Stomach smooth muscle (tissue), 2 donors: Measurements from ENCODE around the gene TLE4.

ENCODE experiments used
- H3K27ac ChIP-seq: one replicate; pipeline ENCODE4 v1.7.0; 2013; ENCODE audit warnings: mild to moderate bottlenecking, low read length, inconsistent platforms
- H3K27me3 ChIP-seq, 2 donors: one replicate each; pipeline ENCODE4 v1.7.0; 2013; ENCODE audit warnings: low read length in 2 of 2; ENCODE audit not compliant: insufficient read depth in 2 of 2, control insufficient read depth in 1 of 2
- H3K36me3 ChIP-seq, 2 donors: one replicate each; pipeline ENCODE4 v1.7.0; 2013; ENCODE audit warnings: low read length in 2 of 2; ENCODE audit not compliant: control insufficient read depth in 2 of 2, insufficient read depth in 2 of 2
- H3K4me1 ChIP-seq: one replicate; pipeline ENCODE4 v1.7.0; 2013; ENCODE audit warnings: low read length; ENCODE audit not compliant: control insufficient read depth, insufficient read depth
- H3K4me3 ChIP-seq, 2 donors: one replicate each; pipeline ENCODE4 v1.7.0; 2013; ENCODE audit warnings: low read length in 2 of 2
- H3K9ac ChIP-seq, 2 donors: one replicate each; pipeline ENCODE4 v1.7.0; 2013; ENCODE audit warnings: low read length in 2 of 2, mild to moderate bottlenecking in 1 of 2
- H3K9me3 ChIP-seq, 2 donors: one replicate each; pipeline ENCODE4 v1.7.0; 2013; ENCODE audit warnings: low read length in 2 of 2; ENCODE audit not compliant: control insufficient read depth in 2 of 2
- donor health status: healthy.
- donor health status: Pancreatic carcinoma.

TLE4 gene

DNA sequence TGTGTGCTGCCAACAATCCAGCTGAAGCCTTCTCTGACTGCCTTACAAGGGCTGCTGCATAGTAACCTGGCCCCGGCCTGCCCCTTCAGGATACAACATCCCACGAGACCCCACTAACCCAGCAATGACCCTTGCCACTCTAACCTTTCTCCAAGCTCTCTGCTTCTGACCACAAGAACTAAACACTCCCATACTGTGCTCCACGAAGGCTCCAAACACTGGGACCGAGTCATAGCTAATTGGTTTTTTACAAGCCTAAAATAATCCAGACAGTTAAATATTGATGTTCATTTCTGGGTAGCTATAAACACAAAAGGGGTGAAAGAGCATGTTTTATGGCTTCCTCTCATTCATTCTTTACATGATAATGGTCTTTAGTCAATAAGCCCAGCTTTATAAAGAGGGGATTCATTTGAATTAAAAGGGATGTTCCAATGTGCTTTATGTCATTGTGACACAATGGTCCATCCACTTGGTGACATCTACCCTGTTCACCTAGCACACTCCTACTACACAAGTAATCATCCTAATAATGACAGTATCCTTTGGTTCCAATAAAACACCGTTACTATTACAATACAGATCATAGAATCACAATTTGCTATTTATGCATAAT, 16.2 kb upstream of the TLE4 start:
- Histone ChIP-seq H3K36me3 (no peaks in the 10 kb centered on the region), H3K9me3 (no peaks in the 10 kb centered on the region), H3K27me3 (no peaks in the 10 kb centered on the region), H3K4me1 (no peaks in the 10 kb centered on the region), H3K27ac (no peak overlapping the region), H3K4me3 (no peak overlapping the region), H3K9ac (no peak overlapping the region)

DNA sequence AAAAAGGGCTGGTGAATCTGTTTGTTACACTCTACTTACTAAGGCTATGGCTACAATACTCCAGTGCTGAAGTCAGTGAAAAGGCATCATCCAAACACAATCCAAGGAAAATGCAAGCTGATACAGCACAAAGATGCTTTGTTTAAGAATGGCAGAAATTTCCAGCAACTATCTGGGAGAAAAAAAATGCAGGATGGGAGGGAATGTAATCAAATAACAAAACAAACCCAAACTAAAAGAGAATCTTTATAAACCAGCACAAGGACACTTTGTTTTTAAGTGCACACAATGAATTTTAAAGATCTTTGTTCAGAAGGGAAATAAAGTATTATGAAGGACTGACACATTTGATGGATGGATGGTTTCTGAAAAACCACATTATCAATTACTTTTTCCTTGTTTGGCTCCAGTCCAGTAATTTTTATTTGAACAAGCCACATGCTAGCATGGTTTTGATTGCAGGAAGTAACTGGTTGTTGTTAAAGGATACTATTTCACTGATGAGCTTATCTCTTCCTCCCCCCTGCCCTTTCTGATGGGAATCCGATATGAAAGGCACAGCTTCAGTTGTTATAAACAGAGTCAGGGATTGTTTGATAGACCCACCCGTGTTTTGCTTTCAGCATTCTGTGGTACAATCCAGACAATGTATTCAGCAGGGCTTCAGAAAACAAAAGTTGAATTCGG, 12.1 kb upstream of the TLE4 start:
- no peak overlapping the region for H3K4me3 ChIP-seq
- no peak overlapping the region for H3K9ac ChIP-seq
- H3K27me3 ChIP-seq: no peaks in the 10 kb centered on the region
- no peaks in the 10 kb centered on the region for H3K9me3 ChIP-seq
- no peaks in the 10 kb centered on the region for H3K36me3 ChIP-seq
- H3K27ac ChIP-seq: no peak overlapping the region
- no peaks in the 10 kb centered on the region for H3K4me1 ChIP-seq

DNA sequence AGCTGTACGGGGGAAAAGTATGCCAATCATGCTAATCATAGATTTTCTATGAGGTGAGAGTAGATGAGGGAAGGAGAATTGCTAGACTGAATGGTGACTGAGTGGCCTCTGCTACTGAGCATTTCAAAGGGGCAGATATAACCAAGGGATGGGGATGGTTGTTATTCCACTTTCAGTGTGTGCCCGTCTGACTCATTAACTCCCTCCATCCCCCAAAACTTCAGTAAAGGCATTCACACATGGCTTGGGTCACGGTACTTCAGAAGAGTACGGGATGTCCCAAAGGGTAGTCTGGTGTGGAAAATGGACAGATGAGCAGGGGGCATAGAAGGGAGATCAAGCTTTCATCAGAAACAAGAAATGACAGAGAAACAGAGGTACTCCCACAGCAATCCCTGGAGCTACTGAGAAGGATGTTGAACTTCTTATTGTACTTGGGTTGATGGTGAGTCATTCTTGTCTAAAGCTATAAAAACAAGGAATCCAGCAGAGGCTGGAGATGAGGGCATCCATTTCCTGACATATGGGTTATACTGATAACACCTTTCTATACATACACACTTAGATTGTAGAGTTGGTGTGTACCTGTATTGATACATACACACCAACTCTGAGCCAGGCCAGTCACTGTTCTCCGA, 8.9 kb upstream of the TLE4 start:
- Histone ChIP-seq H3K9ac (no peak overlapping the region), H3K27ac (no peak overlapping the region), H3K4me3 (no peak overlapping the region), H3K27me3 (no peaks in the 10 kb centered on the region), H3K9me3 (no peaks in the 10 kb centered on the region), H3K36me3 (no peaks in the 10 kb centered on the region), H3K4me1 (no peaks in the 10 kb centered on the region)

DNA sequence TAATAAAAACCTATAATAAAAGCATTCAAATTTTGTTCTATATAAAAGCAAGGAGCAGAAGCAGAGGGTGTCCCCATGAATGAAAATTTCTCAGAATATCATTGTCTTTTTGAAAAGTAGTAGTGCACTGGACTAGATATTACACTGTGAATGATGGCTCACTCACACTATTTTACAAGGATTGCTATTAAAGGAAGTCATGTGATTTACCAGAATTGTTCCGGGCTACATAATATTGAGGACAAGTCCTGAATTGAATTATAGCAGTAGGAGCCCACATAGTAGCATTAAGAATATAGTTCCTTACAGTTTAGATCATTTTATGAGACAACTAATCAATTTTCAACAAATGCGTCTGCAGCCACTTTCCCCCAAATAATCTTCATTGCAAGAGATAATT, 7.7 kb upstream of the TLE4 start:
- Histone ChIP-seq H3K9ac (no peak overlapping the region), H3K9me3 (no peaks in the 10 kb centered on the region), H3K36me3 (no peaks in the 10 kb centered on the region), H3K4me1 (no peaks in the 10 kb centered on the region), H3K27ac (no peak overlapping the region), H3K4me3 (no peak overlapping the region), H3K27me3 (no peaks in the 10 kb centered on the region)

DNA sequence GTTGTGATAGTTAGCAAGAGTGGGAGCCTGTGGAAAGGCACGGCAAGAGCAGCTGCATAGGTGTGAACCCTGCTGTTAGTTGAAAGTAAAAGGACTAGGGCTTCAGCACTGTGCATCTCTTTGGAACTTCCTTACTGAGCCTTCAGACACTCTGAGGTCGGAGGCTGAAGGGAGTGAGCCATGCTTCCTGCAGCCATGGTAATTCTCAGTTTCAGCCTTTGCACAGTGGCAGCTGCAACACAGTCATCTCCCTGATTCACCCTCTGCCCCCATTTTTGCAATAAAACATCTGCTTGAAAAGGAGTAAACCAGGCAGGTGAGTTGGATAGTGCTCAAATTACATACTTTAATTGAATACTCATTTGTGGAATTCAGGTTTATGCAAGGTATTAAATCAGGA, 6.5 kb upstream of the TLE4 start:
- Histone ChIP-seq H3K36me3 (no peaks in the 10 kb centered on the region), H3K4me3 (no peak overlapping the region), H3K9ac (no peak overlapping the region), H3K27ac (no peak overlapping the region), H3K4me1 (peaks cover 4% of the 10 kb centered on the region), H3K9me3 (no peaks in the 10 kb centered on the region), H3K27me3 (no peaks in the 10 kb centered on the region)

DNA sequence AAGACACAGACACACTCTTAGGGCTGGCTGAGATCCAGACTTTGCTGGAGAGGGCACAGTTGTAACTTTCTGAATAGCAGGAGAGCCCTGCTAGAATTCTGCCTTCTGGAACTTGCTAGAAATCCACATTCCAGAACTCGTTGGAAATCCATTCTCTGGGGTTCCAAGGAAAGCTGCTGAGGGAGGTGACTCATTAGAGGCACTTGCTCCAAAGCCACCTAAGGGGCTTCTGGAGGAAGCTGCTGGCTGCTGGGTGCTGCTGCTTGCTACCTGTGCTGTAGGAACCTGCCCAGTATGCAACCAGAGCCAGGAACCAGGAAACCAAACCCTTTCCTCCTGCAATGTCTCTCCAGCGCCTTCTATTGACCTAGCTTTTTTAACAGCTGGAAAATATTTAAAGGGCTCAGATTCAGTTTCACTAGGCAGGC, 4.1 kb upstream of the TLE4 start:
- Histone ChIP-seq H3K36me3 (no peaks in the 10 kb centered on the region), H3K4me3 (no peak overlapping the region), H3K4me1 (peaks cover 8% of the 10 kb centered on the region), H3K9ac (no peak overlapping the region), H3K27ac (no peak overlapping the region), H3K27me3 (no peaks in the 10 kb centered on the region), H3K9me3 (no peaks in the 10 kb centered on the region)

DNA sequence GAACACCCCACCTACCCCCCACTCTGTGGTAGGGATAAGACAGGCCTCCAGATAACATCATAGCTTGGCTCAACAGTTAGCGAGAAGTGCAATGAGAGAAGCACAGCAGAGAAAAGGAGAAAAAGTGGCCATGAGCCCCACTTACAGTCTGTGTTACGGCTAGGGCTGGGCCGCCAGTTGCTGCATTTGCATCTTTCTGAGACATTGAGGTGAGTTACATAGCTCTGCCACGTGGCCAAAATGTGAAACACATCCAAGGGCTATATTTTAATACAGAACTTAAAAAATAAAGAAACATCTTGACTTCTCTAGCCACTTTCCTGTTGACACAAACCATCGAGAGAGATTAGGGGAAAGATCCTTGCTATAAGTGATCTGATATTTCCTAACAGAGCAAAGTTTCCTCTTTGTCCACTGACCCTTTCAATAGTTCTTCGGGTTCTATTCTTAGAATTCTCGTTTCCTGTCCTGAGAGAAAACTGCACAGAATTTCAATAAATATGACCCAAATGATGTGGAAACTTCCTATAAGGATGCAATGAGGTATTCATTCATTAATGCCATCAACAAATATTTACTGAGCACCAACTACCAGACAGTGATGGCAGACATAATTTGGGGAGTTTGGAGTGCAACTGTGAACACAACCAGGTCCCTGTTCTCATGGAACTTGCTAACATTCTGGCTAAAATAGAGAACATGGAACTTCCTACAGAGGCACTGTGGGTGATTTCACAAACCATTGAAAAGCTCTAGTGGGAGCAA, 3.2 kb upstream of the TLE4 start:
- Histone ChIP-seq H3K36me3 (no peaks in the 10 kb centered on the region), H3K4me1 (peaks cover 8% of the 10 kb centered on the region), H3K9me3 (no peaks in the 10 kb centered on the region), H3K27me3 (no peaks in the 10 kb centered on the region), H3K4me3 (no peak overlapping the region), H3K27ac (no peak overlapping the region), H3K9ac (no peak overlapping the region)

DNA sequence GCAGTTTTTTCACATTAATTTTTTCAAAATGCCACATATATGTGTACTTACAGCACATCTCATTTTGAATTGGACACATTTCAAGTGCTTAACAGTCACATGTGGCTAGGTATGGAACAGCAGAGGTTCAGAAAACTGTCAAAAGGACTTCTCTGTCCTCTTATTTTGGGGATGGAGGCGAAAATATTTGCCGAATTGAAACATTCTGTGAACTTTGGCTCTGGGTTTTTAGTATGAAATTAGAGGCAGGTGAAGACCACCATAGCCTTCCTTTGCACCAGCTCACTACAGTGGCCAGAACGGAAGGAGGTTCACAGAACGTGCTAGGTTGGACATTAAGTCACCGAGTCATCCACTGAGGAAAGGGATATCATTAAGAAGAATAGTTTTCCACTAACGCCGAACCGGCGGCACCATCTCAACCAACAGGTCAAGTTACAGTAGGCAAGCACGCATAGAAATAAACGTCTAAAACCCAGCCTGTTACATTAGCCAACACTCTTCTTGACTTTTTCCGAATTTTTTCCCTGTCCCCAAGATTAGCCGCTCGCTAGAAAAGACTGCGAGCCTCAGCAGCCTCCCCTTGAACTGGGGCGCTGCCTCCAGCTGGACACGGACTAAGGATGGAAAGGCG, 1.8 kb upstream of the TLE4 start:
- H3K9me3 ChIP-seq: no peaks in the 10 kb centered on the region
- H3K27me3 ChIP-seq: no peaks in the 10 kb centered on the region
- H3K4me1 ChIP-seq: peaks cover 8% of the 10 kb centered on the region
- H3K27ac ChIP-seq: no peak overlapping the region
- H3K9ac ChIP-seq: no peak overlapping the region
- H3K36me3 ChIP-seq: no peaks in the 10 kb centered on the region
- peak overlapping the region; percentile 76 to 88 for H3K4me3 ChIP-seq

DNA sequence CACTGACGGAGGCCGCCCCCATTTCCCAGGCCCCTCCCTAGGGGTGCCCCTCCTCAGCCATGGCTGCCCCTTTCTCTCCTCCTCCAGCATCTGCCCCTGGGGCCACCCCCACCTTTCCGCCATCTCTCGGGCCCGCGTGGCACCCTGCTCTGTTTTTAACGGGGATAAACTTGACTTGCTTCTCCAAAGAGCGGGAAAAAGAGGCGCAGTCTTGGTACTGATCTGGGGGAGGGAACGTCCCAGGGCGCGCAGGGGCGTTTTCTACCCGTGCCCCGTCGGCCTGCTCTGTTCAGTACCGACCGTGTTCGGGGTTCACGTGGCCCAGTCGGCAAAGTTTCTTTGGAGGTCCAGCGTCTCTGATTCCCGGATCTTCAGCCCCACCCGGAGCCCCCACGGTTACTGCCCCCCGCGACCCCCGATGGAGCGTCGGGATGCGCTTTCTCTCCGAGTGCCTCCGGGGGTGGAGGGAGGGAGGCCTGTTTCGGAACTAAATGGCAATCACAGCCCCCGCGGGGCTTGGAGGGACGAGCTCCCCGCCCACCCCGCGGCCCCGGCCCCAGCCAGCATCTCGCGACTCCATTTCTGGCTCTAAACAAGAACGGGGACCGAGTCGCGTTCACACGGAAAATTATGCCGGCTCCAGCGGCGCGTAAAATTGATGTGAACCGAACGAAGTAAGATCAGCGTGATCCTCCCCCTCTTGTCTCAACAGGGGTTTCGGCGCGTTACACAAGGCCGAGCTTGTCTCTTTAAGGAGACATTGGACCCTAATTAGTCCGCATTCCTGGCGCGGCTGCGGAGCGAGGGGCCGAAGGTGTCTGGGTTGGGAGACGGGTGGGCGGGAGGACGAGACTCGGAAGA, 1.1 kb upstream of the TLE4 start:
- Histone ChIP-seq H3K9ac (peak overlapping the region; percentile 68 to 72), H3K9me3 (no peaks in the 10 kb centered on the region), H3K27me3 (no peaks in the 10 kb centered on the region), H3K36me3 (no peaks in the 10 kb centered on the region), H3K4me3 (peak overlapping the region; percentile 76 to 88), H3K4me1 (peaks cover 8% of the 10 kb centered on the region), H3K27ac (peak overlapping the region; percentile 53)
